H1 (cell line): ENCODE results near the gene SYCE1L. TPM values are rescaled to one million over a fixed set of nuclear protein-coding genes. Genes with fewer than 3 reads are reported as not detected.
A peak's percentile ranks its signal among the peaks of the same experiment; 100 is the strongest.

Experiments
- CTCF ChIA-PET: fragments of 300-600 bp; sonication (Branson Sonifier 250); formaldehyde crosslinking; loops from one replicate; lab custom pipeline; 2021; ENCODE audit not compliant: partially characterized antibody; lab: Charles Lee
- POLR2A ChIA-PET: fragments of 300-600 bp; sonication (Branson Sonifier 250); formaldehyde crosslinking; loops from one replicate; lab custom pipeline; 2021; ENCODE audit warnings: inconsistent platforms; ENCODE audit not compliant: partially characterized antibody; lab: Charles Lee
- DNase-seq, 2 experiments: peaks; one replicate each; pipeline versions ENCODE4 v3.0.0 to v3.0.0-alpha.2; 2010 to 2022; ENCODE audit warnings: low spot score in 2 of 2, low read depth in 1 of 2, mixed read lengths in 1 of 2
- FAIRE-seq: peaks from 2 replicates; lab custom pipeline; 2011; peaks lifted over from hg19 to GRCh38; lab: Jason Lieb, UNC
- H2AFZ ChIP-seq: 2 replicates; pipeline ENCODE4 v1.8.1; 2012; ENCODE audit warnings: low read length, inconsistent platforms
- H2AK5ac ChIP-seq: 2 replicates; pipeline ENCODE4 v1.6.1; 2013; ENCODE audit warnings: low read depth, low read length
- H2BK120ac ChIP-seq: replicated peaks from 2 replicates; pipeline ENCODE3; 2013; ENCODE audit warnings: low read depth, low read length, inconsistent platforms
- H2BK12ac ChIP-seq: 2 replicates; pipeline ENCODE4 v1.6.1; 2013; ENCODE audit warnings: low read depth, low read length
- H2BK15ac ChIP-seq: 2 replicates; pipeline ENCODE4 v1.6.1; 2013; ENCODE audit warnings: low read length
- H2BK20ac ChIP-seq: 2 replicates; pipeline ENCODE4 v1.6.1; 2013; ENCODE audit warnings: low read length
- H2BK5ac ChIP-seq: 2 replicates; pipeline ENCODE4 v1.6.1; 2013; ENCODE audit warnings: low read depth, low read length
- H3K14ac ChIP-seq: 2 replicates; pipeline ENCODE4 v1.6.1; 2013; ENCODE audit warnings: inconsistent platforms; ENCODE audit not compliant: insufficient read length
- H3K18ac ChIP-seq: 2 replicates; pipeline ENCODE4 v1.6.1; 2013; ENCODE audit warnings: low read length; ENCODE audit errors: extremely low read depth
- H3K23ac ChIP-seq: 2 replicates; pipeline ENCODE4 v1.6.1; 2013; ENCODE audit warnings: inconsistent platforms; ENCODE audit not compliant: insufficient read length
- H3K23me2 ChIP-seq: 2 replicates; pipeline ENCODE4 v1.6.1; 2013; ENCODE audit warnings: low read depth, low read length
- H3K27ac ChIP-seq: 2 replicates; pipeline ENCODE4 v1.6.1; 2011; ENCODE audit warnings: low read depth, low read length, inconsistent platforms
- H3K27me3 ChIP-seq, 4 experiments: replicated peaks in 1 of 4; 1 replicate in 1 of 4; 2 replicates in 3 of 4; pipeline versions ENCODE4 v1.6.1 to v1.8.1; 2011 to 2013; ENCODE audit warnings: low read length in 3 of 4, mild to moderate bottlenecking in 3 of 4, inconsistent platforms in 2 of 4, mixed read lengths in 2 of 4, moderate library complexity in 1 of 4; ENCODE audit not compliant: control insufficient read depth in 3 of 4, insufficient read depth in 3 of 4; ENCODE audit errors: extremely low read depth in 1 of 4
- H3K36me3 ChIP-seq, 4 experiments: 2 replicates each; pipeline versions ENCODE4 v1.6.1 to v1.8.1; 2011 to 2013; ENCODE audit warnings: mild to moderate bottlenecking in 4 of 4, low read length in 3 of 4, moderate library complexity in 2 of 4, control low read depth in 1 of 4, inconsistent platforms in 1 of 4; ENCODE audit not compliant: insufficient read depth in 4 of 4, control insufficient read depth in 2 of 4
- H3K4ac ChIP-seq: replicated peaks from 2 replicates; pipeline ENCODE3; 2013; ENCODE audit warnings: low read length, low read depth, mixed read lengths, inconsistent platforms; ENCODE audit not compliant: insufficient read length
- H3K4me1 ChIP-seq, 4 experiments: replicated peaks in 1 of 4; 1 replicate in 1 of 4; 2 replicates in 3 of 4; pipeline versions ENCODE4 v1.6.1 to v1.8.1; 2011 to 2013; ENCODE audit warnings: low read length in 3 of 4, inconsistent platforms in 2 of 4, mixed read lengths in 1 of 4; ENCODE audit not compliant: insufficient read depth in 4 of 4, control insufficient read depth in 3 of 4
- H3K4me2 ChIP-seq, 2 experiments: 2 replicates each; pipeline versions ENCODE4 v1.6.1 to v1.8.1; 2011 to 2013; ENCODE audit warnings: low read depth in 2 of 2, low read length in 2 of 2, control low read depth in 1 of 2, inconsistent platforms in 1 of 2, mild to moderate bottlenecking in 1 of 2; ENCODE audit not compliant: insufficient read depth in 1 of 2
- H3K4me3 ChIP-seq, 4 experiments: fragments of 200-600, 300-600 bp in 1 of 4; sonication (generic), shearing (Covaris generic), sonication (Bioruptor Twin) in 1 of 4; 2 replicates each; pipeline versions ENCODE4 v1.5.1 to v1.8.1; 2011 to 2016; ENCODE audit warnings: low read length in 4 of 4, low read depth in 3 of 4, control low read depth in 2 of 4, inconsistent platforms in 2 of 4, mild to moderate bottlenecking in 2 of 4, mixed read lengths in 1 of 4, moderate library complexity in 1 of 4; ENCODE audit not compliant: insufficient read depth in 2 of 4; ENCODE audit errors: extremely low read depth in 1 of 4
- H3K56ac ChIP-seq: replicated peaks from 2 replicates; pipeline ENCODE3; 2013; ENCODE audit warnings: low read depth, mild to moderate bottlenecking, mixed read lengths, low read length, inconsistent platforms; ENCODE audit not compliant: insufficient read length
- H3K79me1 ChIP-seq: 2 replicates; pipeline ENCODE4 v1.6.1; 2013; ENCODE audit warnings: low read depth, low read length, control low read depth
- H3K79me2 ChIP-seq, 2 experiments: 2 replicates each; pipeline versions ENCODE4 v1.6.1 to v1.8.1; 2012 to 2013; ENCODE audit warnings: low read length in 2 of 2, mild to moderate bottlenecking in 2 of 2, inconsistent platforms in 1 of 2; ENCODE audit not compliant: insufficient read depth in 2 of 2, control insufficient read depth in 1 of 2
- H3K9ac ChIP-seq, 4 experiments: replicated peaks in 1 of 4; 1 replicate in 1 of 4; 2 replicates in 3 of 4; pipeline versions ENCODE4 v1.6.1 to v1.8.1; 2011 to 2013; ENCODE audit warnings: low read depth in 3 of 4, low read length in 3 of 4, control low read depth in 2 of 4, mild to moderate bottlenecking in 2 of 4, moderate library complexity in 2 of 4, inconsistent platforms in 1 of 4; ENCODE audit errors: extremely low read depth in 1 of 4
- H3K9me3 ChIP-seq, 2 experiments: 2 replicates each; pipeline versions ENCODE4 v1.6.1 to v1.8.1; 2012 to 2013; ENCODE audit warnings: mild to moderate bottlenecking in 2 of 2, moderate library complexity in 2 of 2, control low read depth in 1 of 2, inconsistent platforms in 1 of 2, low read depth in 1 of 2, low read length in 1 of 2, mixed read lengths in 1 of 2; ENCODE audit not compliant: insufficient read depth in 2 of 2
- H4K20me1 ChIP-seq, 2 experiments: replicated peaks in 1 of 2; 2 replicates each; pipeline versions ENCODE3 to v1.8.1; 2011 to 2013; ENCODE audit warnings: inconsistent platforms in 2 of 2, low read length in 2 of 2, mild to moderate bottlenecking in 1 of 2; ENCODE audit not compliant: insufficient read depth in 2 of 2, control insufficient read depth in 1 of 2
- H4K5ac ChIP-seq: 2 replicates; pipeline ENCODE4 v1.6.1; 2013; ENCODE audit warnings: low read length, low read depth, mixed read lengths, inconsistent platforms; ENCODE audit not compliant: insufficient read length
- H4K8ac ChIP-seq: 2 replicates; pipeline ENCODE4 v1.8.0; 2013; ENCODE audit warnings: mild to moderate bottlenecking, moderate library complexity, low read length, inconsistent platforms; ENCODE audit not compliant: insufficient read depth; ENCODE audit errors: extremely low read depth
- H4K91ac ChIP-seq: replicated peaks from 2 replicates; pipeline ENCODE3; 2013; ENCODE audit warnings: low read length, mixed read lengths, inconsistent platforms; ENCODE audit not compliant: insufficient read length
- BACH1 ChIP-seq: IDR thresholded peaks from 2 replicates; pipeline ENCODE4 v1.6.1; 2012; ENCODE audit warnings: low read length, improper control_type of control experiment
- CREB1 ChIP-seq: IDR thresholded peaks from 2 replicates; pipeline ENCODE4 v1.6.1; 2012; ENCODE audit warnings: inconsistent platforms
- E2F6 ChIP-seq: IDR thresholded peaks from 2 replicates; pipeline ENCODE4 v1.6.1; 2012; ENCODE audit warnings: inconsistent platforms
- EP300 ChIP-seq, 2 experiments: IDR thresholded peaks; 1 replicate in 1 of 2; 2 replicates in 1 of 2; pipeline ENCODE4 v1.6.1; 2011 to 2012; ENCODE audit warnings: low read depth in 2 of 2, low read length in 2 of 2, mild to moderate bottlenecking in 2 of 2, borderline replicate concordance in 1 of 2, inconsistent platforms in 1 of 2, moderate library complexity in 1 of 2
- KDM1A ChIP-seq: fragments of 200-600, 300-600 bp; sonication (generic); IDR thresholded peaks from 2 replicates; pipeline ENCODE4 v1.7.1; 2016; ENCODE audit warnings: mild to moderate bottlenecking, low read length, borderline replicate concordance
- RBBP5 ChIP-seq: IDR thresholded peaks from 2 replicates; pipeline ENCODE4 v1.7.1; 2012; ENCODE audit warnings: low read depth, mild to moderate bottlenecking, inconsistent platforms, low read length, moderate library complexity, borderline replicate concordance
- RNF2 ChIP-seq: fragments of 200-900, 300-1000 bp; sonication (generic); IDR thresholded peaks from 2 replicates; pipeline ENCODE4 v1.7.1; 2016; ENCODE audit warnings: borderline replicate concordance, low read depth, mild to moderate bottlenecking, antibody characterized with exemption, low read length; ENCODE audit not compliant: poor library complexity, severe bottlenecking; ENCODE audit errors: missing control alignments
- TAF1 ChIP-seq: IDR thresholded peaks from 2 replicates; pipeline ENCODE4 v1.6.1; 2011; ENCODE audit warnings: mild to moderate bottlenecking, low read depth, low read length
- TBP ChIP-seq: IDR thresholded peaks from 2 replicates; pipeline ENCODE4 v1.6.1; 2011; ENCODE audit warnings: low read depth, low read length, improper control_type of control experiment
- WGBS, 2 experiments: shearing (Covaris generic) in 1 of 2; methylation state at CpG; one replicate each; pipeline versions ENCODE4 v1.1.6 to v1.1.7; 2013 to 2015; ENCODE audit warnings: low lambda C conversion rate in 2 of 2, mixed read lengths in 2 of 2, inconsistent platforms in 1 of 2, low coverage in 1 of 2, missing lambda C conversion rate in 1 of 2; ENCODE audit not compliant: insufficient replicate concordance in 2 of 2, insufficient coverage in 1 of 2, insufficient read length in 1 of 2; ENCODE audit errors: extremely low coverage in 1 of 2, missing lambda C conversion rate in 1 of 2; 5-methylcytosine and 5-hydroxymethylcytosine counted together
- polyA plus RNA-seq, 7 experiments: library from polyadenylated mRNA; depleted of rRNA in 3 of 7; stranded (reverse) in 5 of 7; unstranded in 2 of 7; fragments of >200 nt in 5 of 7; fragments of 200-250 nt in 2 of 7; gene quantifications; 1 replicate in 5 of 7; 2 replicates in 1 of 7; 4 replicates in 1 of 7; pipeline versions ENCODE4 v1.2.1 to v1.2.3, GENCODE V29; 2011 to 2013; ENCODE audit warnings: missing spikeins in 2 of 7, mixed read lengths in 2 of 7
- total RNA-seq: library from RNA; stranded (reverse); fragmentation: NEBNext Ultra II Directional; extraction: Animal tissue kit (Norgen Biotek cat#: 25700); gene quantifications from 2 replicates; pipeline ENCODE4 v1.2.1, GENCODE V29; 2021

SYCE1L gene
- total and polyA plus RNA-seq, 2 of the 8 experiments (the other 6 are each of a cell fraction or from before 2014, with no cell fraction given), result 5.8 to 6.8 TPM

- 2% methylated on average over 28 of the region's 66 CpGs; no CpG with 5 or more reads in 1 of the 2 experiments for WGBS, 2 experiments
- TF ChIP-seq CREB1 (peak; percentile 50), KDM1A (peak; percentile 64; the same call in 1 of the 2 replicates), EP300 (IDR thresholded peaks at IDR 0.05; ENCODE audit: borderline replicate concordance in 1 of 2, low read depth in 2 of 2, low read length in 2 of 2) (peak; percentile 22 to 25; a peak in 2 of 3 replicates), BACH1 (no peak), E2F6 (peak; percentile 77), RBBP5 (0 out of 2 replicates have a peak, but pooled peaks have one; percentile 60), TAF1 (peak; percentile 74), TBP (peak; percentile 46; the same call in 1 of the 2 replicates), RNF2 (peak; percentile 25)
Observed at GRCh38 chr16:77211880-77212740, 12.9 kb downstream of the SYCE1L start.

More at GRCh38 chr16:77211880-77212740, 12.9 kb downstream of the SYCE1L start:
- H2BK15ac ChIP-seq, result no peak overlapping the region
- peak overlapping the region; percentile 94 for H2AK5ac ChIP-seq
- peak overlapping the region; percentile 75; the same call in 1 of the 2 replicates for H2BK5ac ChIP-seq
- peaks cover under 1 to 16% (median 11%) of the 10 kb centered on the region in 4 experiments for H3K4me1 ChIP-seq
- H3K14ac ChIP-seq, result peak overlapping the region; percentile 69
- CTCF ChIA-PET, result interaction anchor here (0.8 to 1.4 kb wide), 5 partner anchors 11 to 42 kb away, joined by 3 to 7 read pairs (median 3); partner anchors contain the start of gene SYCE1L
- H4K20me1 ChIP-seq, result no peaks in the 10 kb centered on the region
- POLR2A ChIA-PET, result interaction anchor here (0.8 to 2.4 kb wide), 9 partner anchors 9 to 350 kb away, joined by 3 to 15 read pairs (median 3); partner anchors contain the start of gene MON1B
- DNase-seq (peak; percentile 80 to 89), FAIRE-seq (no peak)
- no peaks in the 10 kb centered on the region; the same call in 1 of the 2 replicates for H3K79me1 ChIP-seq
- peak overlapping the region; percentile 82; the same call in 1 of the 2 replicates for H2BK12ac ChIP-seq
- peak overlapping the region; percentile 75 to 87 for H3K4me2 ChIP-seq
- H3K9ac ChIP-seq, result peak overlapping the region; percentile 36 to 74 (median 56)
- H4K91ac ChIP-seq, result peak overlapping the region; percentile 69
- H3K27me3 ChIP-seq, result no peaks in the 10 kb centered on the region; a peak in 1 of 7 replicates
- H4K5ac ChIP-seq, result peak overlapping the region; percentile 93
- peaks cover 5% of the 10 kb centered on the region; the same call in 1 of the 2 replicates for H3K23me2 ChIP-seq
- peak overlapping the region; percentile 53 to 84 (median 74) for H3K4me3 ChIP-seq
- H2AFZ ChIP-seq, result no peak overlapping the region
- H3K79me2 ChIP-seq, result no peaks in the 10 kb centered on the region
- H3K9me3 ChIP-seq, result no peaks in the 10 kb centered on the region
- H3K23ac ChIP-seq, result no peak overlapping the region
- peak overlapping the region; percentile 88 for H4K8ac ChIP-seq
- H3K18ac ChIP-seq, result peak overlapping the region; percentile 99
- no peaks in the 10 kb centered on the region for H3K36me3 ChIP-seq
- H3K56ac ChIP-seq, result peak overlapping the region; percentile 72
- no peak overlapping the region for H2BK20ac ChIP-seq
- peak overlapping the region; percentile 71; the same call in 1 of the 2 replicates for H3K27ac ChIP-seq
- H2BK120ac ChIP-seq, result no peak overlapping the region
- H3K4ac ChIP-seq, result peak overlapping the region; percentile 80
